T-helper 1 cell (primary cell): ENCODE results near the gene ATP6V1A.

Source experiments
- DNase-seq, 5 donors: peaks; one replicate each; pipeline ENCODE4 v3.0.0-alpha.2; 2012 to 2020
- total RNA-seq, 4 donors: gene quantifications; one replicate each; lab custom pipeline; 2026; lab: John Stamatoyannopoulos, UW

ATP6V1A gene
- 26.6 to 38.5 (median 33.6) reads per million in 4 donors for total RNA-seq

- peak; percentile 71 to 92 (median 81) for DNase-seq
These were observed at the start of gene ATP6V1A for GRCh38 chr3:113746548-113747282. TSS of gene ATP6V1A (plus strand) at chr3:113747035. CDS start at chr3:113778754, 31,719 bp downstream.

- DNase-seq, result no peak
These were observed 49.2 kb upstream of the ATP6V1A start for GRCh38 chr3:113697500-113698090.

- DNase-seq, result no peak
These were observed 48.6 kb upstream of the ATP6V1A start for GRCh38 chr3:113698213-113698742.

GRCh38 chr3:113698956-113699355 is 47.9 kb upstream of the ATP6V1A start:
- DNase-seq, result peak in 2 of 5 donors; percentile 4 to 5

GRCh38 chr3:113707835-113708234 is 39.0 kb upstream of the ATP6V1A start:
- DNase-seq, result no peak

GRCh38 chr3:113712129-113712528 is 34.7 kb upstream of the ATP6V1A start:
- no peak for DNase-seq

GRCh38 chr3:113714702-113715101 is 32.1 kb upstream of the ATP6V1A start:
- no peak for DNase-seq

GRCh38 chr3:113717308-113717707 is 29.5 kb upstream of the ATP6V1A start:
- no peak for DNase-seq

- no peak for DNase-seq
These were observed 29.0 kb upstream of the ATP6V1A start for GRCh38 chr3:113717818-113718217.

GRCh38 chr3:113719294-113719693 is 27.5 kb upstream of the ATP6V1A start:
- DNase-seq, result no peak

GRCh38 chr3:113719758-113720157 is 27.1 kb upstream of the ATP6V1A start:
- no peak for DNase-seq

GRCh38 chr3:113721636-113722035 is 25.2 kb upstream of the ATP6V1A start:
- DNase-seq, result no peak

GRCh38 chr3:113728661-113729060 is 18.2 kb upstream of the ATP6V1A start:
- no peak for DNase-seq

- no peak for DNase-seq
These were observed 16.3 kb upstream of the ATP6V1A start for GRCh38 chr3:113730550-113730949.

GRCh38 chr3:113731694-113732093 is 15.1 kb upstream of the ATP6V1A start:
- DNase-seq, result no peak

GRCh38 chr3:113736548-113737089 is 10.2 kb upstream of the ATP6V1A start:
- peak in 3 of 5 donors; percentile 14 to 62 (median 33) for DNase-seq

- no peak for DNase-seq
These were observed 5.7 kb upstream of the ATP6V1A start for GRCh38 chr3:113741086-113741485.

- no peak for DNase-seq
These were observed 5.2 kb upstream of the ATP6V1A start for GRCh38 chr3:113741620-113742019.

GRCh38 chr3:113743006-113743630 is 3.7 kb upstream of the ATP6V1A start:
- DNase-seq, result no peak

- peak; percentile 54 to 88 (median 75) for DNase-seq
These were observed 1.7 kb upstream of the ATP6V1A start for GRCh38 chr3:113744941-113745755.

GRCh38 chr3:113745756-113746547 is 883 bp upstream of the ATP6V1A start, which contains the start of gene NAA50:
TSS of gene NAA50 (minus strand) at chr3:113746249. CDS start at chr3:113745949, 300 bp downstream.
- DNase-seq, result peak; percentile 86 to 93 (median 92)
